ENCODE results near the gene GNG7.
"Not testable (repeated sequence)": the region's sequence is repeated elsewhere in the genome, so short reads cannot be mapped to it uniquely, and the experiment has no call there.

Gene GNG7

GRCh38 chr19:2668175-2668763 lies 34.2 kb downstream of the GNG7 start:
- DNase-seq: no peak

- DNase-seq: not testable (repeated sequence)
Observed at GRCh38 chr19:2667349-2667748, 35.1 kb downstream of the GNG7 start.

- no peak for DNase-seq
Observed at GRCh38 chr19:2666344-2666994, 36.0 kb downstream of the GNG7 start.

- DNase-seq: no peak
Observed at GRCh38 chr19:2665103-2665502, 37.4 kb downstream of the GNG7 start.

GRCh38 chr19:2663920-2664571 lies 38.4 kb downstream of the GNG7 start:
- DNase-seq: peak; percentile 25

- peak; percentile 56 for DNase-seq
Observed at GRCh38 chr19:2661615-2662014, 40.9 kb downstream of the GNG7 start.

- DNase-seq: no peak
Observed at GRCh38 chr19:2659856-2660432, 42.5 kb downstream of the GNG7 start.

- no peak for DNase-seq
Observed at GRCh38 chr19:2656533-2656932, 46.0 kb downstream of the GNG7 start.

GRCh38 chr19:2653710-2654707 lies 48.5 kb downstream of the GNG7 start:
- DNase-seq: no peak

GRCh38 chr19:2653218-2653617 lies 49.3 kb downstream of the GNG7 start:
- DNase-seq: no peak

GRCh38 chr19:2652504-2653099 lies 49.9 kb downstream of the GNG7 start:
- DNase-seq: no peak

- not testable (repeated sequence) for DNase-seq
Observed at GRCh38 chr19:2651002-2651733, 51.3 kb downstream of the GNG7 start.

- no peak for DNase-seq
Observed at GRCh38 chr19:2650515-2650914, 52.0 kb downstream of the GNG7 start.

- DNase-seq: peak; percentile 86
Observed at GRCh38 chr19:2648528-2648937, 54.0 kb downstream of the GNG7 start.

- DNase-seq: no peak
Observed at GRCh38 chr19:2648099-2648498, 54.4 kb downstream of the GNG7 start.

GRCh38 chr19:2646866-2647535 lies 55.5 kb downstream of the GNG7 start:
- no peak for DNase-seq

- DNase-seq: no peak
Observed at GRCh38 chr19:2645826-2646225, 56.7 kb downstream of the GNG7 start.

- not testable (repeated sequence) for DNase-seq
Observed at GRCh38 chr19:2643123-2643737, 59.3 kb downstream of the GNG7 start.

- DNase-seq: no peak
Observed at GRCh38 chr19:2641332-2641698, 61.2 kb downstream of the GNG7 start.

GRCh38 chr19:2640563-2641331 lies 61.7 kb downstream of the GNG7 start:
- DNase-seq: no peak

Measured in stimulated activated CD8-positive, alpha-beta memory T cell treated with anti-CD3 and anti-CD28 coated beads, Interleukin-4, amount 100 ng/mL, for 48 hours (primary cell).